H1 (cell line): ENCODE results near the gene ADGRV1. TPM values are rescaled to one million over a fixed set of nuclear protein-coding genes. Genes with fewer than 3 reads are reported as not detected.

ENCODE experiments used
- CTCF ChIA-PET: fragments of 300-600 bp; sonication (Branson Sonifier 250); formaldehyde crosslinking; loops from one replicate; lab custom pipeline; 2021; ENCODE audit not compliant: partially characterized antibody; lab: Charles Lee
- POLR2A ChIA-PET: fragments of 300-600 bp; sonication (Branson Sonifier 250); formaldehyde crosslinking; loops from one replicate; lab custom pipeline; 2021; ENCODE audit warnings: inconsistent platforms; ENCODE audit not compliant: partially characterized antibody; lab: Charles Lee
- DNase-seq, 2 experiments: peaks; one replicate each; pipeline versions ENCODE4 v3.0.0 to v3.0.0-alpha.2; 2010 to 2022; ENCODE audit warnings: low spot score in 2 of 2, low read depth in 1 of 2, mixed read lengths in 1 of 2
- FAIRE-seq: peaks from 2 replicates; lab custom pipeline; 2011; peaks lifted over from hg19 to GRCh38; lab: Jason Lieb, UNC
- H2AFZ ChIP-seq: 2 replicates; pipeline ENCODE4 v1.8.1; 2012; ENCODE audit warnings: low read length, inconsistent platforms
- H2AK5ac ChIP-seq: 2 replicates; pipeline ENCODE4 v1.6.1; 2013; ENCODE audit warnings: low read depth, low read length
- H2BK120ac ChIP-seq: replicated peaks from 2 replicates; pipeline ENCODE3; 2013; ENCODE audit warnings: low read depth, low read length, inconsistent platforms
- H2BK12ac ChIP-seq: 2 replicates; pipeline ENCODE4 v1.6.1; 2013; ENCODE audit warnings: low read depth, low read length
- H2BK15ac ChIP-seq: 2 replicates; pipeline ENCODE4 v1.6.1; 2013; ENCODE audit warnings: low read length
- H2BK20ac ChIP-seq: 2 replicates; pipeline ENCODE4 v1.6.1; 2013; ENCODE audit warnings: low read length
- H2BK5ac ChIP-seq: 2 replicates; pipeline ENCODE4 v1.6.1; 2013; ENCODE audit warnings: low read depth, low read length
- H3K14ac ChIP-seq: 2 replicates; pipeline ENCODE4 v1.6.1; 2013; ENCODE audit warnings: inconsistent platforms; ENCODE audit not compliant: insufficient read length
- H3K18ac ChIP-seq: 2 replicates; pipeline ENCODE4 v1.6.1; 2013; ENCODE audit warnings: low read length; ENCODE audit errors: extremely low read depth
- H3K23ac ChIP-seq: 2 replicates; pipeline ENCODE4 v1.6.1; 2013; ENCODE audit warnings: inconsistent platforms; ENCODE audit not compliant: insufficient read length
- H3K23me2 ChIP-seq: 2 replicates; pipeline ENCODE4 v1.6.1; 2013; ENCODE audit warnings: low read depth, low read length
- H3K27ac ChIP-seq: 2 replicates; pipeline ENCODE4 v1.6.1; 2011; ENCODE audit warnings: low read depth, low read length, inconsistent platforms
- H3K27me3 ChIP-seq, 4 experiments: replicated peaks in 1 of 4; 1 replicate in 1 of 4; 2 replicates in 3 of 4; pipeline versions ENCODE4 v1.6.1 to v1.8.1; 2011 to 2013; ENCODE audit warnings: low read length in 3 of 4, mild to moderate bottlenecking in 3 of 4, inconsistent platforms in 2 of 4, mixed read lengths in 2 of 4, moderate library complexity in 1 of 4; ENCODE audit not compliant: control insufficient read depth in 3 of 4, insufficient read depth in 3 of 4; ENCODE audit errors: extremely low read depth in 1 of 4
- H3K36me3 ChIP-seq, 4 experiments: 2 replicates each; pipeline versions ENCODE4 v1.6.1 to v1.8.1; 2011 to 2013; ENCODE audit warnings: mild to moderate bottlenecking in 4 of 4, low read length in 3 of 4, moderate library complexity in 2 of 4, control low read depth in 1 of 4, inconsistent platforms in 1 of 4; ENCODE audit not compliant: insufficient read depth in 4 of 4, control insufficient read depth in 2 of 4
- H3K4ac ChIP-seq: replicated peaks from 2 replicates; pipeline ENCODE3; 2013; ENCODE audit warnings: low read length, low read depth, mixed read lengths, inconsistent platforms; ENCODE audit not compliant: insufficient read length
- H3K4me1 ChIP-seq, 4 experiments: replicated peaks in 1 of 4; 1 replicate in 1 of 4; 2 replicates in 3 of 4; pipeline versions ENCODE4 v1.6.1 to v1.8.1; 2011 to 2013; ENCODE audit warnings: low read length in 3 of 4, inconsistent platforms in 2 of 4, mixed read lengths in 1 of 4; ENCODE audit not compliant: insufficient read depth in 4 of 4, control insufficient read depth in 3 of 4
- H3K4me2 ChIP-seq, 2 experiments: 2 replicates each; pipeline versions ENCODE4 v1.6.1 to v1.8.1; 2011 to 2013; ENCODE audit warnings: low read depth in 2 of 2, low read length in 2 of 2, control low read depth in 1 of 2, inconsistent platforms in 1 of 2, mild to moderate bottlenecking in 1 of 2; ENCODE audit not compliant: insufficient read depth in 1 of 2
- H3K4me3 ChIP-seq, 4 experiments: fragments of 200-600, 300-600 bp in 1 of 4; sonication (generic), shearing (Covaris generic), sonication (Bioruptor Twin) in 1 of 4; 2 replicates each; pipeline versions ENCODE4 v1.5.1 to v1.8.1; 2011 to 2016; ENCODE audit warnings: low read length in 4 of 4, low read depth in 3 of 4, control low read depth in 2 of 4, inconsistent platforms in 2 of 4, mild to moderate bottlenecking in 2 of 4, mixed read lengths in 1 of 4, moderate library complexity in 1 of 4; ENCODE audit not compliant: insufficient read depth in 2 of 4; ENCODE audit errors: extremely low read depth in 1 of 4
- H3K56ac ChIP-seq: replicated peaks from 2 replicates; pipeline ENCODE3; 2013; ENCODE audit warnings: low read depth, mild to moderate bottlenecking, mixed read lengths, low read length, inconsistent platforms; ENCODE audit not compliant: insufficient read length
- H3K79me1 ChIP-seq: 2 replicates; pipeline ENCODE4 v1.6.1; 2013; ENCODE audit warnings: low read depth, low read length, control low read depth
- H3K79me2 ChIP-seq, 2 experiments: 2 replicates each; pipeline versions ENCODE4 v1.6.1 to v1.8.1; 2012 to 2013; ENCODE audit warnings: low read length in 2 of 2, mild to moderate bottlenecking in 2 of 2, inconsistent platforms in 1 of 2; ENCODE audit not compliant: insufficient read depth in 2 of 2, control insufficient read depth in 1 of 2
- H3K9ac ChIP-seq, 4 experiments: replicated peaks in 1 of 4; 1 replicate in 1 of 4; 2 replicates in 3 of 4; pipeline versions ENCODE4 v1.6.1 to v1.8.1; 2011 to 2013; ENCODE audit warnings: low read depth in 3 of 4, low read length in 3 of 4, control low read depth in 2 of 4, mild to moderate bottlenecking in 2 of 4, moderate library complexity in 2 of 4, inconsistent platforms in 1 of 4; ENCODE audit errors: extremely low read depth in 1 of 4
- H3K9me3 ChIP-seq, 2 experiments: 2 replicates each; pipeline versions ENCODE4 v1.6.1 to v1.8.1; 2012 to 2013; ENCODE audit warnings: mild to moderate bottlenecking in 2 of 2, moderate library complexity in 2 of 2, control low read depth in 1 of 2, inconsistent platforms in 1 of 2, low read depth in 1 of 2, low read length in 1 of 2, mixed read lengths in 1 of 2; ENCODE audit not compliant: insufficient read depth in 2 of 2
- H4K20me1 ChIP-seq, 2 experiments: replicated peaks in 1 of 2; 2 replicates each; pipeline versions ENCODE3 to v1.8.1; 2011 to 2013; ENCODE audit warnings: inconsistent platforms in 2 of 2, low read length in 2 of 2, mild to moderate bottlenecking in 1 of 2; ENCODE audit not compliant: insufficient read depth in 2 of 2, control insufficient read depth in 1 of 2
- H4K5ac ChIP-seq: 2 replicates; pipeline ENCODE4 v1.6.1; 2013; ENCODE audit warnings: low read length, low read depth, mixed read lengths, inconsistent platforms; ENCODE audit not compliant: insufficient read length
- H4K8ac ChIP-seq: 2 replicates; pipeline ENCODE4 v1.8.0; 2013; ENCODE audit warnings: mild to moderate bottlenecking, moderate library complexity, low read length, inconsistent platforms; ENCODE audit not compliant: insufficient read depth; ENCODE audit errors: extremely low read depth
- H4K91ac ChIP-seq: replicated peaks from 2 replicates; pipeline ENCODE3; 2013; ENCODE audit warnings: low read length, mixed read lengths, inconsistent platforms; ENCODE audit not compliant: insufficient read length
- ASH2L ChIP-seq: fragments of 200-600, 300-600 bp; sonication (generic); IDR thresholded peaks from one replicate; pipeline ENCODE4 v1.7.1; 2017; ENCODE audit warnings: low read length
- ATF2 ChIP-seq: IDR thresholded peaks from 2 replicates; pipeline ENCODE4 v1.6.1; 2012; ENCODE audit warnings: low read length, inconsistent platforms
- BACH1 ChIP-seq: IDR thresholded peaks from 2 replicates; pipeline ENCODE4 v1.6.1; 2012; ENCODE audit warnings: low read length, improper control_type of control experiment
- BRCA1 ChIP-seq: IDR thresholded peaks from 2 replicates; pipeline ENCODE4 v1.6.1; 2012; ENCODE audit warnings: low read depth, low read length, improper control_type of control experiment
- CBX5 ChIP-seq: fragments of 300-800, 300-1000 bp; sonication (generic); IDR thresholded peaks from 2 replicates; pipeline ENCODE4 v1.7.1; 2016; ENCODE audit warnings: antibody characterized with exemption, low read length, low read depth
- CHD2 ChIP-seq: IDR thresholded peaks from 2 replicates; pipeline ENCODE4 v1.6.1; 2012; ENCODE audit warnings: low read length, improper control_type of control experiment
- CREB1 ChIP-seq: IDR thresholded peaks from 2 replicates; pipeline ENCODE4 v1.6.1; 2012; ENCODE audit warnings: inconsistent platforms
- EZH2 ChIP-seq: fragments of 200-600 bp; sonication (generic); IDR thresholded peaks from 2 replicates; pipeline ENCODE4 v1.7.1; 2012; ENCODE audit warnings: low read depth, mild to moderate bottlenecking, moderate library complexity, low read length, inconsistent platforms; ENCODE audit not compliant: severe bottlenecking
- RAD21 ChIP-seq, 2 experiments: IDR thresholded peaks in 1 of 2; conservative IDR thresholded peaks in 1 of 2; 2 replicates each; pipeline ENCODE4 v1.6.1; 2011; ENCODE audit warnings: low read depth in 2 of 2, low read length in 2 of 2, improper control_type of control experiment in 1 of 2, inconsistent platforms in 1 of 2, mild to moderate bottlenecking in 1 of 2, moderate library complexity in 1 of 2
- RBBP5 ChIP-seq: IDR thresholded peaks from 2 replicates; pipeline ENCODE4 v1.7.1; 2012; ENCODE audit warnings: low read depth, mild to moderate bottlenecking, inconsistent platforms, low read length, moderate library complexity, borderline replicate concordance
- TAF7 ChIP-seq: optimal IDR thresholded peaks from 2 replicates; pipeline ENCODE3; 2011; ENCODE audit warnings: low read depth, mild to moderate bottlenecking, inconsistent platforms, low read length, moderate library complexity, borderline replicate concordance
- TEAD4 ChIP-seq: IDR thresholded peaks from 2 replicates; pipeline ENCODE4 v1.6.1; 2012; ENCODE audit warnings: low read depth, low read length, inconsistent platforms, mixed read lengths
- ZNF274 ChIP-seq: IDR thresholded peaks from 2 replicates; pipeline ENCODE4 v1.7.0; 2012; ENCODE audit warnings: low read length, borderline replicate concordance; ENCODE audit errors: extremely low read depth
- WGBS, 2 experiments: shearing (Covaris generic) in 1 of 2; methylation state at CpG; one replicate each; pipeline versions ENCODE4 v1.1.6 to v1.1.7; 2013 to 2015; ENCODE audit warnings: low lambda C conversion rate in 2 of 2, mixed read lengths in 2 of 2, inconsistent platforms in 1 of 2, low coverage in 1 of 2, missing lambda C conversion rate in 1 of 2; ENCODE audit not compliant: insufficient replicate concordance in 2 of 2, insufficient coverage in 1 of 2, insufficient read length in 1 of 2; ENCODE audit errors: extremely low coverage in 1 of 2, missing lambda C conversion rate in 1 of 2; 5-methylcytosine and 5-hydroxymethylcytosine counted together
- polyA plus RNA-seq, 7 experiments: library from polyadenylated mRNA; depleted of rRNA in 3 of 7; stranded (reverse) in 5 of 7; unstranded in 2 of 7; fragments of >200 nt in 5 of 7; fragments of 200-250 nt in 2 of 7; gene quantifications; 1 replicate in 5 of 7; 2 replicates in 1 of 7; 4 replicates in 1 of 7; pipeline versions ENCODE4 v1.2.1 to v1.2.3, GENCODE V29; 2011 to 2013; ENCODE audit warnings: missing spikeins in 2 of 7, mixed read lengths in 2 of 7
- total RNA-seq: library from RNA; stranded (reverse); fragmentation: NEBNext Ultra II Directional; extraction: Animal tissue kit (Norgen Biotek cat#: 25700); gene quantifications from 2 replicates; pipeline ENCODE4 v1.2.1, GENCODE V29; 2021

Gene ADGRV1
- total and polyA plus RNA-seq, 2 of the 8 experiments (the other 6 are each of a cell fraction or from before 2014, with no cell fraction given): 53.1 to 62.2 TPM

- Histone ChIP-seq H4K91ac (no peak overlapping the region), H3K27ac (no peak overlapping the region), H3K18ac (no peak overlapping the region), H3K14ac (no peak overlapping the region), H3K4me2 (no peak overlapping the region), H3K23me2 (no peaks in the 10 kb centered on the region), H3K36me3 (peaks cover 0 to 11% (median 1%) of the 10 kb centered on the region in 4 experiments; a peak in 3 of 8 replicates), H2BK20ac (no peak overlapping the region), H4K20me1 (no peaks in the 10 kb centered on the region), H3K4me1 (peaks cover 0 to 8% (median 2%) of the 10 kb centered on the region in 4 experiments; a peak in 2 of 7 replicates), H3K23ac (no peak overlapping the region), H2BK5ac (no peak overlapping the region), H2BK15ac (no peak overlapping the region), H3K4ac (no peak overlapping the region), H2AK5ac (no peak overlapping the region), H3K9ac (no peak overlapping the region), H2AFZ (no peak overlapping the region), H3K79me2 (no peaks in the 10 kb centered on the region), H3K9me3 (no peaks in the 10 kb centered on the region), H3K56ac (no peak overlapping the region), H3K4me3 (no peak overlapping the region), H2BK120ac (no peak overlapping the region), H3K79me1 (no peaks in the 10 kb centered on the region), H2BK12ac (no peak overlapping the region), H3K27me3 (no peaks in the 10 kb centered on the region), H4K8ac (no peak overlapping the region), H4K5ac (no peak overlapping the region)
- no peak for FAIRE-seq
- ChIA-PET POLR2A (no interaction called here), CTCF (interaction anchor here (1.3 to 2.0 kb wide), 3 partner anchors 18 to 511 kb away, joined by 3 to 10 read pairs (median 3); no protein-coding TSS in a partner anchor)
- no peak for DNase-seq
- WGBS, 2 experiments: 95% methylated on average over 5 of the region's 5 CpGs; no CpG with 5 or more reads in 1 of the 2 experiments
- TF ChIP-seq BRCA1 (no peak), RAD21 (IDR thresholded peaks at IDR 0.05 in 1 of 2, conservative IDR thresholded peaks at IDR 0.05 in 1 of 2; ENCODE audit: low read depth in 2 of 2, low read length in 2 of 2) (no peak), TAF7 (no peak), TEAD4 (no peak), RBBP5 (no peak), BACH1 (no peak), EZH2 (no peak), ZNF274 (no peak), CHD2 (no peak), CREB1 (no peak), ASH2L (no peak), ATF2 (no peak), CBX5 (no peak)
These were observed 315.5 kb downstream of the ADGRV1 start for GRCh38 chr5:90874066-90874465.
